CD4-positive, alpha-beta T cell treated with Interleukin-6 at 100 ng/mL for 8 hours (primary cell): ENCODE data around the gene ZSCAN23.
"Not testable (repeated sequence)": the region's sequence is repeated elsewhere in the genome, so short reads cannot be mapped to it uniquely, and the experiment has no call there.

ENCODE experiments used
- DNase-seq: peaks from one replicate; pipeline ENCODE4 v3.0.0-alpha.2; 2020; ENCODE audit warnings: mixed read lengths, low spot score

ZSCAN23 gene

GRCh38 chr6:28443112-28443773 is at the start of gene ZSCAN23:
TSS of gene ZSCAN23 (minus strand) at chr6:28443491. CDS start at chr6:28436266, 7,225 bp downstream.
- peak; percentile 76 for DNase-seq

- no peak for DNase-seq
Measured at GRCh38 chr6:28491984-28492317, 48.7 kb upstream of the ZSCAN23 start.

DNA sequence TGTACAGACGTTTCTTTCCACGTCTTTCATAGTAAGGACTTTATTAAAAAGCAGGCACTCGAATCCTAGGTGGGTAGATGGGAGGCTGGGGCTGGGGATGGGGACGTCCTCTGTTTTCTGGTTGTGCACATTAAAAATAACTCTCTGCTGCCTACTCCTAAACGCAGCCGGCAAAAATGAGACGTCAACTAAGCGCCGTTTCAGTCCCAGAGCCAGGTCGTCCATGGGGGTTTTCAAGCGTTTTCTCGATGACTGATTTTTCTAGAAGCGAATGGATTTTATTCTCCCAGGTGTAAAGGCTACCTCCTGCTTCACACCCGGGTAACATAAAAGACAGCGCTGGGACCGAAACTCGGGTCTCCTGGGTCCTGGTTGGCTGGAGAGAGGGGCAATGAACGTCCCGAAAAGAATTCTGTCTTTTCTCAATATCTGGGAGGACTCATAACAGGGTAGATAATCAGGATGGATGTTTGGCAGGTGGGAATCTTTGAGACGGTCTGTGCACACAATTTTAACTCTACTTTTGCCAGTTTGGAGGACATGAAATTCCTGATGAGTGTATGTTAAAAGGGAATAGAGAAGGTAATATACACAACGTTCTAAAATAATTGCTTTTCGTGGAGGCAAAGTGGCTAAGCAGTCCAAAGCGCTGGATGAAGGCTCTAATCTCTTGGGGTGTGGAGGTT is 47.1 kb upstream of the ZSCAN23 start:
- no peak for DNase-seq

- DNase-seq = peak; percentile 19
Measured at GRCh38 chr6:28489366-28490204, 46.3 kb upstream of the ZSCAN23 start.

DNA sequence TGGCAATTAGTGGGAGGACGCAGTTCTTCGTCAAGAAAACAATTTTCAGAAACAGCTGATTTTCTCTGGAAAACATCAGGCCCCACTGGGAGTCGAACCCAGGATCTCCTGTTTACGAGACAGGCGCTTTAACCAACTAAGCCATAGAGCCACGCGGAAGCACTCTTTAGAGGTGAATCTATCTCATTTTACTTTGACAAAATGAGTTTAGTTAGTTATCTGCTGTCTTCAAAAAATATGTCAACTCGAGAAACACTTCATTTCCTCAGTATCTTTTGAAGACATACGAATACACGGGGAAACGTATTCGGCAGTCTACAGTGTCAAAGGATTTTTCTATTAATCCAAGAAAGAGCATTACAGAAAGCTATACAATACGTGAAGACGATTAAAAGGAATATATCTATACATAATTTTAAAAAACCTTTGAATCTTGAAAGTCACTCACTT is 45.6 kb upstream of the ZSCAN23 start:
- no peak for DNase-seq

DNA sequence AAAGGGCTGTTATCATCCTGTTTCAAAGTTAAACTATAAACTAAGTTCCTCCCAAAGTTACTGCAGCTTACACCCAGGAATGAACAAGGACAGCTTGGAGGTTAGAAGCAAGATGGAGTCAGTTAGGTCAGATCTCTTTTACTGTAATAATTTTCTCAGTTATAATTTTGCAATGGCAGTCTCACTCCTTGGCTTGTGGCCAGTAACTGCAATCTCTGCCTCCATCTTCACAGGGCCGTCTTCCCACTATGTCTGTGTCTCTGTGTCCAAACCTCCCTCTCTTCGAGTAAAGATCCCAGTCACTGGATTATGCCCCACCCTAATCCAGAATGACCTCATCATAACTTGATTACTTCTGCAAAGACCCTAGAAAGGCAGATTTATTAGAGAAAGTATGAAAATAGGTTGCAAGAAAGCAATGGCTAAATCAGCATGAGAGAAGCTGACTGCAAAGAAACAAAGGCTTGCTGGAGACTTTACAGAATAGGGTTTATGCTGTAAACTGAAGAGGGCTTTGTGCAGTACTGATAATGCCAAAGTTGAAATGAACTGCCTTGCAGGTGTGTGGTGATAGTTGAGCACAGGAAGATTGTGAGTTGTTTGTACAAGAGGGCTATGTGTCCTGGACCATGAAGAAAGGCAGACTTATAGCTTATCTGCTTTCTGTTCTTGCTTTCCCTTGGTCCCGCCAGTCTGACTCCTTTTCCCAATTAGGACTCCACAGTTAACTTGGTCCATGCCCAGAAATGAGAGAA is 43.9 kb upstream of the ZSCAN23 start:
- no peak for DNase-seq

- DNase-seq = no peak
Measured at GRCh38 chr6:28486533-28486932, 43.2 kb upstream of the ZSCAN23 start.

DNA sequence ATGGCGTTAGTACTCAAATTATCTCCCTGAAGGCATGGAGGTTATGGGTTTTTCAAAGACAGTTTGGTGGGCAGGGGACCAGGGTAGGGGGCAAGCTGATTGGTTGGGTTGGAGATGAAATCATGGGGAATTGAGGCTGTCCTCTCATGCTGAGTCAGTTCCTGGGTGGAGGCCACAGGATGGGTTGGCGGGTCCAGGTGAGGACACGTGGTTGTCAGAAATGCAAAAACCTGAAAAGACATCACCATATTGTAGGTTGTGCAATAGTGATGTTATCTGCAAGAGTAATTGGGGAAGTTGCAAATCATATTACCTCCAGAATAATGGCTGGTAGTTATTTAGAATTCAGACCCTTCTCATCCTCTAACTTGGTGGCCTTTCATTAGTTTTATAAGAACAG is 42.2 kb upstream of the ZSCAN23 start:
- DNase-seq = no peak

DNA sequence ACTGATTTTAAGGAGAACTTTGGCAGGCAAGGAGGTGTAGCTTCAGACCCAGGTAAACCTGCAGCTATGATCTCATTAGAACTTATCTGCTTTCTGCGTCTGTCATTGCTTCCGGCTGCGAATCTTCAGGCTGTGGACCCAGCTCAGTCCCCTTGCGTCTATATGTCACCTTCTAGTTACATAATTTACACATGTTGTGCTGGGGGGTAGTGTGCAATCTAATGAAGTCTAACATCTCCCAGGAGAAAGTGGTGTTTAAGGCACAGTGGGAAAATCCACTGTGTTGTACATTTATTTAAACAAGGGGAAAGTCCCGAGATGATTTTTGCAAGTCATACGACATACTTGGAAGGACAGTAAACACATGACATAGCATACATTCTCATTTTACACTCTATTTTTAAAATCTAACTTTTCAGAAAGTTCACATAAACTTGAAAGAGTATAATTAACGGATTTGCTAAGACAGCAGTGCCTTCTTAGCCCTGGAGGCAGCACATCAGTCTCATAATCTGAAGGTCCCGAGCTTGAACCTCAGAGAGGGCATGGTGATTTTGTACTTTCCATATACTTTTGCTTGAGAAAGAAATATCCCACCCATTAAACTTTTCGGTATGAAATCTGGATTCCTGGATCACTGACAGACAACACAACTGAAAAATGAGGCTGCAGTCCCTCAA is 37.1 kb upstream of the ZSCAN23 start:
- DNase-seq = no peak

GRCh38 chr6:28478518-28478917 is 35.2 kb upstream of the ZSCAN23 start:
- no peak for DNase-seq

GRCh38 chr6:28474441-28475219 is 31.3 kb upstream of the ZSCAN23 start:
- DNase-seq = peak; percentile 6

DNA sequence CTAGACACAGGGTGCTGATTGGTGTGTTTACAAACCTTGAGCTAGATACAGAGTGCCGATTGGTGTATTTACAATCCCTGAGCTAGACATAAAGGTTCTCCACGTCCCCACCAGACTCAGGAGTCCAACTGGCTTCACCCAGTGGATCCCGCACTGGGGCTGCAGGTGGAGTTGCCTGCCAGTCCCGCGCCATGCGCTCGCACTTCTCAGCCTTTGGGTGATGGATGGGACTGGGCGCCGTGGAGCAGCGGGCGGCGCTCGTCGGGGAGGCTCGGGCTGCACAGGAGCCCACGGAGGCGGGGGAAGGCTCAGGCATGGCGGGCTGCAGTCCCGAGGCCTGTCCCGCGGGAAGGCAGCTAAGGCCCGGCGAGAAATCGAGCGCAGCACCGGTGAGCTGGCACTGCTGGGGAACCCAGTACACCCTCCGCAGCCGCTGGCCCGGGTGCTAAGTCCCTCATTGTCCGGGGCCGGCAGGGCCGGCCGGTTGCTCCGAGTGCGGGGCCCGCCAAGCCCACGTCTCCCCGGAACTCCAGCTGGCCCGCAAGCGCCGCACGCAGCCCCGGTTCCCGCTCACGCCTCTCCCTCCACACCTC is 26.0 kb upstream of the ZSCAN23 start:
- DNase-seq = not testable (repeated sequence)

GRCh38 chr6:28468056-28468455 is 24.8 kb upstream of the ZSCAN23 start:
- DNase-seq = no peak

- DNase-seq = no peak
Measured at GRCh38 chr6:28462401-28462800, 19.1 kb upstream of the ZSCAN23 start.

- no peak for DNase-seq
Measured at GRCh38 chr6:28458568-28458967, 15.3 kb upstream of the ZSCAN23 start.

DNA sequence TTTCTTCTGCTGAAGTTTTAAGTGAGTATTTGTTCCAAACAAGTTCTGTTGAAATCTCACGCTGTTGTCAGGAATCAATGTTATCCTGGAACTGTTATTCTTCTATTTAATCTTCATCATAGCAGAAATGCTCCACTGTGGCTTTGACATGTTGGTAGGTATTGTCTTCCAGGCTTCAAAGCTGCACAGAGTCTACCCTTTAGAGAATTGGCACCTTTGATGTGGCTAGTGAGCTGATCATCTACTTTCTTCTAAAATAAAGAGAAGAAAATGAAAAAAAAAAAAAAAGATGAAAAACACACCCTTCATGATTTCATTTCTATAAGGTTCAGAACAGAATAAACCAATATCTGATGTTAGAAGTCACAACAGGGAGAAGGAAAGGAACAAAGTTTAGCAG is 5.8 kb upstream of the ZSCAN23 start:
- DNase-seq = peak; percentile 34

- DNase-seq = not testable (repeated sequence)
Measured at GRCh38 chr6:28447512-28447906, 4.2 kb upstream of the ZSCAN23 start.

- DNase-seq = no peak
Measured at GRCh38 chr6:28446818-28447511, 3.7 kb upstream of the ZSCAN23 start.

DNA sequence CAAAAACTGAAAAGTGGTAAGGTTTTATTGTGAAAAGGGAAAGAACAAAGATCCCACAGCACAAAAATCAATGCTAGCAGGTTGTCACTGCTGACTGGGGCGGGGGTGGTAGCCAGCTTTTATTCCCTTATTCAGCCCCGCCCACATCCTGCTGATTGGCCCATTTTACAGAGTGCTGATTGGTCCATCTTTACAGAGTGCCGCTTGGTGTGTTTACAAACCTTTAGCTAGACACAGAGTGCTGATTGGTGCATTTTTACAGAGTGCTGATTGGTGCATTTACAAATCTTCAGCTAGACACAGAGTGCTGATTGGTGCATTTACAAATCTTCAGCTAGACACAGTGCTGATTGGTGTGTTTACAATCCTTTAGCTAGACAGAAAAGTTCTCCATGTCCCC is 1.5 kb upstream of the ZSCAN23 start:
- not testable (repeated sequence) for DNase-seq

DNA sequence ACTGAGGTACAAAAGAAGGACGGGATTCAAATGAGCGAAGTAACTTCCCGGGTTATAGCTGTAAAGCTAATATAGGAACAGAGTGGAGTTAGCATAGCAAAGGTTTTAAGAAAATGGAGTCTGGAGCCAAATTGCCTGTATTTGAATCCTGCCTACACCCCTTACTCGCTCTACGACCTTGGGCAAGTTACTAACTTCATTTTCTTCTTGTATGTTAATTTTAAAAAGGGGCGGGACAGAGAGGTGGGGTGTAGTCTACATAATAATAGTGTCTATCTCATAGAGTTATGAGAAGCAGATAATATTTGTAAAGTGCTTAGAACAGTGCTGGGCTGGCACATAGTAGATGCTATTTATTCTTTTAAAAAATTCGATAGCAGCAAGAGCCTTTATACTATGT is 705 bp downstream of the ZSCAN23 start:
- DNase-seq = no peak
